HepG2 (cell line): ENCODE results near the gene SLC15A3.

ENCODE experiments used
- BHLHE40 ChIP-seq: IDR thresholded peaks from 2 replicates; pipeline ENCODE4 v1.6.1; 2011; ENCODE audit warnings: low read length, improper control_type of control experiment
- ESRRA ChIP-seq: sonication (generic); formaldehyde crosslinking; IDR thresholded peaks from 2 replicates; pipeline ENCODE4 v1.5.1; 2020; ENCODE audit warnings: mild to moderate bottlenecking, low read depth, missing genetic modification reagents
- POLR2A ChIP-seq, 2 experiments: IDR thresholded peaks; 2 replicates each; pipeline ENCODE4 v1.6.1; 2011; ENCODE audit warnings: low read depth in 2 of 2, low read length in 2 of 2, mild to moderate bottlenecking in 1 of 2, moderate library complexity in 1 of 2; ENCODE audit not compliant: insufficient read depth in 1 of 2
- SNAPC2 ChIP-seq: sonication (generic); formaldehyde crosslinking; IDR thresholded peaks from 2 replicates; pipeline ENCODE4 v1.8.1; 2022; ENCODE audit warnings: mild to moderate bottlenecking, missing genetic modification reagents
- ZNF343 ChIP-seq: sonication (generic); formaldehyde crosslinking; IDR thresholded peaks from 2 replicates; pipeline ENCODE4 v1.4.0; 2020; ENCODE audit warnings: mild to moderate bottlenecking, missing genetic modification reagents

GRCh38 chr11:60994541-60995080 is 42.6 kb upstream of the SLC15A3 start:
- TF ChIP-seq BHLHE40: no peak
- no peak for TF ChIP-seq SNAPC2
- no peak for TF ChIP-seq POLR2A (IDR thresholded peaks at IDR 0.05; ENCODE audit: insufficient read depth in 1 of 2, low read depth in 2 of 2, low read length in 2 of 2)
- no peak for TF ChIP-seq ESRRA (CRISPR knock-in tag)
- TF ChIP-seq ZNF343 (CRISPR knock-in tag): no peak
